RPMI8226 (cell line): ENCODE measurements around the gene RNPS1.
"Not testable (repeated sequence)": the region's sequence is repeated elsewhere in the genome, so short reads cannot be mapped to it uniquely, and the experiment has no call there.

ENCODE experiments used
- DNase-seq: peaks from one replicate; pipeline ENCODE4 v3.0.0-alpha.2; 2015

Gene RNPS1

DNA sequence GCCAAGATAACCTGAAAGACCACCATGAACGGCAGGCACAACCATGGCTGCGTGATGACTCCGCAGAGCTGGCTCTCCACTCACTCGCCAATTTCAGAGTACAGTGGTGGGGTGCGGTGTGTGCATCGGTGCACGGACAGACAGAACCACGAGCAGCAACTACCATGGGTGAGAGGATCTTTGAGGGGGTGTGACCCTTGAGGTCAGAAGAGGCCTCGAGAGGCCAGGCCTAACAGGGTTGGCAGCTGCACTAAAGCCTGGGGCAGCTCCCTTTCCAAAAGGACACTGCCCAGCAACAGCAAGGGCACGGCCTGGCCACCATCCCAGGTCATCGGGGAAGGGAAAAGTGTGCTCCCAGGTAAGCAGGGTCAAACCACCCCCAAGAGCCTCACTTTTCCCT lies 14.6 kb downstream of the RNPS1 start:
- no peak for DNase-seq

DNA sequence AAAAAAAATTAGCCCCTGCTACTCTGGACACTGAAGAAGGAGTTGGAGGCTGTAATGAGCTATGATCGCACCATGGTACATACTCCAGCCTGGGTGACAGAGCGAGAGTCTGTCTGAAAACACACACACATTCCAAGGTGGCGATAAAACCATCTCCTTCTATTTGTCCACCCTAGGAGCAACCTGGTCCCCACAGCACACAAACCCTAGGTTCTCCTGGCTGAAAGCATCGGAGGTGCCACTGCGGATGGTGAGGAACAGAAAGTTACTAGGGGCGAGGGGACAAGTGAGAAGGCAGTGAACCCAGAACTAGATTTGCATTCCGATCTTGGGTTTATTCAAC lies 15.1 kb downstream of the RNPS1 start:
- DNase-seq: no peak

DNA sequence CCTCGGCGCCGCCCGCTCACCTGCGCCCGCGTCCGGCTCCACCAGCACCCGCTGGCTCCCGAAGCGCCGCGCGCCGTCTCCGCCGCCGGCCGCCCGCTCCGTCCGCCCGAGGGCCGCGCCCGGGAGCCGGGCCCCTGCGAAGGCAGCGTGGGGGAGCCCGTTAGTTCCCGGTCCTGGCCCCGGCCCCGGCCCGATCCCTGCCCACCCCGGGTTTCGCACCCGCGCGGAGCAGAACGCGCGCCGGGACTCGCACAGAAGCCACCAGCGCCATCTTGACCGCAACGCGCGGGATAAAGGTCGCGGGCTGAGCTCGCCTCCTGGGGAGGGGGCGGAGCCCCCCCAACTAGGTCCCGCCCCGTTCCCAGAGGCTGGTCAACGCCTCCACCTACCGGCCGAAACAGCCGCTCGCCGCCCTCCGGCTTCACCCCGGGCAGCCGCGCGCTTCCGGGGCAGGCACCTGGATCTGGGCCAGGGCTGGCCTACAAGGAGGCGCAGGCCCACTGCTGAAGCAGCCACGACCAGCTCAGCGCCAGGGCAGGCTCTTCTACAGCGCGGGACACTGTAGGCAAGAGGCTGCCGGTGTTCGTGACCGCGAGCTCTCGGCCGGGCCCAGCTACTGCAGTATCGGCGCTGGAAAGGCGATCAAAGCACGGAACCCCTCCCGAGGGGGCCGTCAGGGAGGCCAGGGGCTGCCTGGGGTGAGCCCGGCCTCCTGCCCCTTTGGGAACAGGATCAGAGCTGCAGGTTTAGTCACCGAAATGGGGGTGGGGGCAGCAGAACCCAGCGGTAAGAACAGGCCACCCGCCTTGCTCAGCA lies 16.4 kb downstream of the RNPS1 start, which contains the start of gene ECI1:
ECI1 (minus strand) TSS at position 292 of the 816 bp plus-strand sequence; CDS start at position 271, 21 bp downstream.
- peak; percentile 100 for DNase-seq

DNA sequence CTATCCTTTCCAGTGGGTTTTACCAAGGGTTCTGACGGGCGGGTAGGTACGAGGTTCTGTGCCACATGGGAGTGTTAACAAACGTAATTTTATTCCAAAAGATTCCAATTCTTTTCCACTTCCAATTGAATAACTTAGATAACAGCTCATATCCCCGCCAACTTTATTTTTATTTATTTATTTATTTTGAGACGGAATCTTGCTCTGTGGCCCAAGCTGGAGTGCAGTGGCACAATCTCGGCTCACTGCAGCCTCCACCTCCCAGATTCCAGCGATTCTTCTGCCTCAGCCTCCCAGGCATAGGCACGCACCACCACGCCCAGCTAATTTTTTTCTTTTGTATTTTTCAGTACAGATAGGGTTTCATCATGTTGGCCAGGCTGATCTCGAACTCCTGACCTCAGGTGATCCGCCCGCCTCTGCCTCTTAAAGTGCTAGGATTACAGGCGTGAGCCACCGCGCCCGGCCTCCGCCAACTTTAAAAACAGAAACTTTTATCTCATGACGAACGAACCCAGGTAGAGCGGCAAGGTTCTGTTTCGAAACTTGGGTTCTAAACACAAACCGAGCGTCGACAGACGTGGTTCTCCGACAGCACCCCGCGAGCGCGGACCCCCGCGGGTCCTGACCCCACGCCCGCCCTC lies 17.2 kb downstream of the RNPS1 start:
- no peak for DNase-seq

DNA sequence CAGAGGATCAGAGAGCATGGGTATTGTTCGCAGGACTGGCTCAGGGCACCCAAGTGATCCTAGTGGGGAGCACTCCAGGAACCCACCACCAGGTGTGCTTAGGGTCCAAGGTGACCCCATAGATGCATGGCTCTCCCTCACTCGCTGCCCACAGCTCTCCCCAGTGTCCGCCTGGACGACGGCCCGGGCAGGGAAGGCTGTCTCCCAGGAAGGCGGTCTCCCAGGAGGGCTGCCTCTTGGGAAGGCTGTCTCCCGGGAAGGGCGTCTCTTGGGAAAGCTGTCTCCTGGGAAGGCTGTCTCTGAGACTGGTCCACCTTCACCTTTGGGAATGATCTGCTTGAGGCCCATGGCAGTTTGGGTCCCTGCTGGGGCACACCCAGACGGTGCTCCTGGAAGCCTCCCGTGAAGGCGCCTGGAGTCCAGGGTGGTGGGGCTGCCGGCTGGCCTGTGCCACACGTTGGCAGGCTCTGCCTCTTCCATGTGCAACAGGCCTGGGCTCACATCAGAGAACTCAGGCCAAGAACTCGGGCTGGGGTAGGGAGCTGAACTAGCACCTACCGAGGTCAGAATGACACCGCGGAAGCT lies 21.5 kb downstream of the RNPS1 start:
- no peak for DNase-seq

DNA sequence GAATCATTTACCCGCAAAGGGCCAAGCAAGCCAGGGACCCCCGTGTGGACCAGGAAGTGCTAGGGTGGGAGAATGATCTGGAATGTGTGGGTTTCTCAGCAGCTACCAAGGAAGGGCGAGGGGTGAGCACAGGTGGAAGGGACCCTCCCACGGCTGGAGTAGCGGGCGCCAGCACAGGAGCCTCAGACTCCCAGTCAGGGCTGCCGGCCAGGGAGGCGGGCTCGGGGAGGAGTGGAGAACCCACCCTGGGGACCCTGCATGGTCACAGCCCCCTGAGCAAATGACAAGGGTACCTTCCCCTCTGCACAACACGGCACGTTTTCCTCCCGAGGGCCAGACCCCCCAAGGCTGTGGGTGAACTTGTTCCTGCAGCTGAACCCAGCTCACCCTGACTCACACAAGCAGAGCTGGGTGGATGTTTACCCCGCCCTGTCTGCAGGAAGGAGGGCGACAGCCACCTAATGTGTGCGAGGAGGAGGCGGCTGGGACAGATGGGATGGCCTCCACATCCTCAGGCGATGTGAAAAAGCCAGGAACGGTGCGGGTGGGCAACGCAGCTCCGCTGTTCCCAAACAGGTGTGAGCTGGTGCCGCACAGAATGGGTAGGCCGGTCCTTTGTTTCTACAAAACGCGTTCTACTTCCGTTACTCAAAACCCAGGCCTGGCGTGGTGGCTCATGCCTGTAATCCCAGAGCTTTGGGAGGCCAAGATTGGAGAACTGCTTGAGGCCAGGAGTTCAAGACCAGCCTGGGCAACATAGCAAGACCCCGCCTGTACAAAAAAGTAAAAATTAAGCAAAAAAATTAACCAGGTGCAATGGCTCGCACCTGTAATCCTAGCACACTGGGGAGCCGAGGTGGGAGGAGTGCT lies 22.8 kb downstream of the RNPS1 start:
- no peak for DNase-seq

DNA sequence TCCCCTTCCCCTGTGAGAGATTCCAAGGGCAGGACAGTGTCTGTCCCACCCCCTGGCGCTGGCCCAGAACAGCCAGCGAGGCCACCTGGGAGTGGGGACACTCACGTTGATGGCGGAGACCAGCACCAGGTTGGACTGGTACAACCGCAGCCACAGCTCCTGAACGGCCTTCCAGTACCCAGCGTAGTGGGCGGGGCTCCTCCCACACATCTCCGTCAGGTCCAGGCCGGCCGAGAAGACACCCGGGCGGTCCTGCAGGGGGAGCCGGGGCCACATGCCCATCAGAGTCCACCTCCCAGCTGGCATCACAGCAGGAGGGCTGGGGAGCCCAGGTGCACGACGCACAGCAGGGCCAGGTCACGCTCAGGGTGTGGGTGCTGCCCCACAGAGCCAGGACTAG lies 23.6 kb downstream of the RNPS1 start:
- DNase-seq: no peak

DNA sequence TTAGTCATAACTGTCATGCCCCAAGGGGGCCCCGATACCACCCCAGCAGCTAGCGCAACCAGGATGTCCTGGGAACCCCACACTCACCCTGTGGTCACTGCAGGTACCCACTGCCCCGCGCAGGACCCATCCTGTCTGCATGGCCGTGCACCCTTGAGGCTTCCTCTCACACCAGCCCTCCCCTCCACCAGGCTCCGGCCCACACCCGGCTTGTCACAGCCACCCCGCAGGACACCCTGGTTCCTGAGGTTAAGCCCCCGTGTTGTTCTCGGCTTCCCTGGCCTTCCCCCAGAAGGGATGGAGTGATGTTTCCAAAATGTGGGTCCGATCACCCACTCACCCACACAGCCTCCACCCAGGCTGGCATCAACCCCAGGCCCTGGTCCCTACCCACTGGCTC lies 24.1 kb downstream of the RNPS1 start:
- no peak for DNase-seq

DNA sequence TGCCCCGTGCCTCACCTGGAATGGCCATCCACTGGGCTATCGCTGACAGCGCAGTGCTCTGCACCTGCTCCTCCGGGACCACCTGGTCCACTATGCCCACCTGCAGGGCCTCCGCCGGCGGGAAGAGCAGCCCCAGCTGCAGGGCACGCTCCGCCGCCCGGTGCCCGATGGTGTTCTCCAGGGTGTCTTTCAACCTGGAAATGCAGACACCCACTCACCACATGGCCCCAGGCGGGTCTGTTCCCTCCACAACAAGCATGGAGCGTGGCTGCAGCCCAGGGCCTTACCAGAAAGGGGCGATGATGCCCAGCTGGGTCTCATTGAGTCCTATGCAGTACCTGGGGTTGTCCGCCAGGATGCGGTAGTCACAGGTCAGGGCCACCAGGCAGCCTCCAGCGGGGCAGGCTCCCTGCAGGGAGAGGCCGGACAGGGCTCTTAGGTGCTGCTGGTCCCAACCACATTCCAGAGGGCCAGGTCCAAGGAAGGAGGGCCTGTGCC lies 24.8 kb downstream of the RNPS1 start:
- DNase-seq: no peak

DNA sequence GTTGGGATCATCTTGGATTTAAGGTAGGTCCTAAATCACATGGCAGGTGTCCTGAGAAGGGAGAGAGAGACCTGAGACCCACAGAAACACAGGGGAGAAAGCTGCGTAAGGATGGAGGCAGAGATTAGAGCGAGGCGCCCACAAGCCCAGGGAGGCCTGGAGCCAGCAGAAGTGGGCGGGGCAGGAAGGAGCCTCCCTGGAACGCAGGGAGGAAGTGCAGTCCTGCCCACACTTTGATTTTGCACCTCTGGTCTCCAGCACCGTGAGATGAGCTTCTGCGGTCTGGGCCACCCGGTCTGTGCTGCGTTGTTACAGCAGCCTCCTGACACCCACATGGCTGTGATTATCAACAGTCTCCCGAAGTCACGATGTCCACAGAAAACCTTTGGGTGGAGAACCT lies 25.3 kb downstream of the RNPS1 start:
- no peak for DNase-seq

DNA sequence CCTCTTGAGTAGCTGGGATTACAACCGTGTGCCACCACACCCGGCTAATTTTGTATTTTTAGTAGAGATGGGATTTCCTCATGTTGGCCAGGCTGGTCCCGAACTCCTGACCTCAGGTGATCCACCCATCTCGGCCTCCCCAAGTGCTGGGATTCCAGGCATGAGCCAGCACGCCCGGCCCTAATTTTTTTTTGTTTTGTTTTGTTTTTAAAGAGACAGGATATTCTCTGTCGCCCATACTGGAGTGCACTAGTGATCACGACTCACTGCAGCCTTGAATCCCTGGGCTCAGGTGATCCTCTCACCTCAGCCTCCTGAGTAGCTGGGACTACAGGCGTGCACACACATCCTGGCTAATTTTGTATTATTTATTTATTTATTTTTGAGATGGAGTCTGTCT lies 27.6 kb downstream of the RNPS1 start:
- DNase-seq: not testable (repeated sequence)

DNA sequence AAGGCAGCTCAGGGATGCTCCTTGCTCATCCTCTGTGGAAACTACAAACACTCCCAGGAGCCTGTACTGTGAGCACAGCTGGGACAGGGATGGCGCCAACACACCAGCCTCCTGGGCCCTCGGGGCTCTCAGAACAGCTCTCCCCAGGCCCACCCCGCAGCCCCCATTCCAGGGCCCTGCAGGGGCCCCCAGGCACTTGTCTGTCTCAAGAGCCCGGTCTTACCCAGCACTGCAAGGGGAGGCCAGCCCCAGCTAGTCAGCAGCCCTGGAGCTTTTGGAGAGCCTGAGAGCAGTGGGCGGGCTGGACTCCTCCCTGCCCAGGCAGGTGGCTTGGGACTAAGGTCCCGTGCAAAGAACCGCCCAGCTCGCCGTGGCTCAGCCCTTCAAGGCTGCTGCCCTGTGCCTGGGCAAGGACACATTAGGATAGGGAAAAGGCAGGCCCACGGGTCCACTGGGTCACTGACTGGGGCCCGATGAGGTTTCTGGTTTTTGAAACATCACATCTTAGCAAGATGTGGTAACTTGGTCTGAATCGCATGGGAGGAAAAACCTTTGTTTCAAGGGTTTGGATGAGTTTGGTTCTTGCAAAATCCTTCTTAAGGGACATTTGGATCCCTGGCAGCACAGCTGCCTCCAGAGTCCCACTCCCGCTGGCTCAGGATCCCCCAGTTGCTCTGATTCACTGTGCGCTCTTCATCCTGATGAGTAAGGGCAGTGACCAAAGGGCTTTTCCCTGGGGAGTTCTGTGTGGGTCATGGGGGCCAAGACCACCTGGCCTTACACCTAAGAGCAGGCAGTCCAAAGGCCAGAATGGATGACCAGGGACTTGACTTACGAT lies 28.9 kb downstream of the RNPS1 start:
- DNase-seq: no peak

DNA sequence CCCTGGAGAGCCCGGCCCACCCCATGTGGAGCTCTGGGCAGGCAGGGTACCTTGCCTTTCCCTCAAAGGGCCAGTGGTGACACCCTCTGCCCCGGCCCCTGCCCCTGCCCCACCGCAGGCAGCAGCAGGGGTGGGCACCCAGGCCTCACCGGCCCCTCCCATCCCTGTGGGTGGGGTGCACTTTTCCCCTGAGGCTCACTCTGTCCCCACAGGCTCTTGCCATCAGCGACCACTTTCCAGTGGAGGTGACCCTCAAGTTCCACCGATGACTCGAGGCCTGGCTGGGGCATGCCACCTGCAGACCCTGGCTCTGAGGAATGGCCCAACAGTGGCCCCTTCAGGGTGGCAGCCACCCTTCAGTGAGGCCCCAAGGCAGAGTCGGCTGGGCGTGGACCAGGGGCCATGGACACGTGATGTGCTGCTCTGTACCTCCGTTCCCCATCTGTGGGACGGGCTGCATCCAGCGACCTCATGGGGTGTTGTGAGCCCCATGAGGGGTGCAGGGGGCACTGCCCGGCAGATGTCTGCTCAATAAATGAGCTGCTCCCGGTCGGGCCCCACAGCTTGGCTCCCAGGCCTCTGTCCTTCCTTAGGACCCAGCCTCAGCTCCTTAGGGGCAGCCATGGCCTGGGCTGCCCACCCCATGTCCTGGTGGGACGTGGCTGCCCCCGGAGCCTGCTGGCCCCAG lies 29.6 kb downstream of the RNPS1 start:
- no peak for DNase-seq

DNA sequence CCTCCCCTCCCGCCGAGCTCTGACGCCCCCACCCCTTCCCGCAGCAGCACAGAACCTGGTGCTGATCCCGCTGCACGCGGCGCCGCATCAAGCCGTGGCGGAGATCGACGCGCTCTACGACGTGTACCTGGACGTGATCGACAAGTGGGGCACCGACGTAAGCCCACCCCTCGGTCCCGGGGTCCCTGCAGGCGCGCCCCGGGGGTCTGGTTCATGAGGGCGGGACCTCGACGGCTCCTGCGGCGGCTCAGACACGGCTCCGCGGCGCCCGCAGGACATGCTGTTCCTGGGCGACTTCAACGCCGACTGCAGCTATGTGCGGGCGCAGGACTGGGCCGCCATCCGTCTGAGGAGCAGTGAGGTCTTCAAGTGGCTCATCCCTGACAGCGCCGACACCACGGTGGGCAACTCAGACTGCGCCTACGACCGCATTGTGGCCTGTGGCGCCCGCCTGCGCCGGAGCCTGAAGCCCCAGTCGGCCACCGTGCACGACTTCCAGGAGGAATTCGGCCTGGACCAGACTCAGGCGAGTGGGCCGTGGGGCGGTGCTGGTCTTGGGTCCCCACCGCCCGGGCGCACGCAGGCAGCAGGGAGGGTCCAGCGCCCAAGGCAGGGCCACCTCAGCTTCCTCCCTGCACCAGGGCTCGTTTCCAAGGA lies 30.3 kb downstream of the RNPS1 start:
- no peak for DNase-seq

DNA sequence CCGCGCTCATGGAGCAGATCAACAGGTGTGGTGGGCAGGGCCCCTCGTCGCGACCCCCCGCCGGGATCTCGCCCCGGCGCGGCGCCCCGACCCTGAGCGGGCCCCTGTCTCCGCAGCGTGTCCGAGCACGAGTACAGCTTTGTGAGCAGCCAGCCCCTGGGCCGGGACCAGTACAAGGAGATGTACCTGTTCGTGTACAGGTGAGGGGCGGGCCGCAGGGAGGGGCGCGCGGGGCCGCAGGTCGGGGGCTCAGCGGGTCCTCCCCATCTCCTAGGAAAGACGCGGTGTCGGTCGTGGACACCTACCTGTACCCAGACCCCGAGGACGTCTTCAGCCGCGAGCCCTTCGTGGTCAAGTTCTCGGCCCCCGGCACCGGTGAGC lies 30.8 kb downstream of the RNPS1 start:
- no peak for DNase-seq

DNA sequence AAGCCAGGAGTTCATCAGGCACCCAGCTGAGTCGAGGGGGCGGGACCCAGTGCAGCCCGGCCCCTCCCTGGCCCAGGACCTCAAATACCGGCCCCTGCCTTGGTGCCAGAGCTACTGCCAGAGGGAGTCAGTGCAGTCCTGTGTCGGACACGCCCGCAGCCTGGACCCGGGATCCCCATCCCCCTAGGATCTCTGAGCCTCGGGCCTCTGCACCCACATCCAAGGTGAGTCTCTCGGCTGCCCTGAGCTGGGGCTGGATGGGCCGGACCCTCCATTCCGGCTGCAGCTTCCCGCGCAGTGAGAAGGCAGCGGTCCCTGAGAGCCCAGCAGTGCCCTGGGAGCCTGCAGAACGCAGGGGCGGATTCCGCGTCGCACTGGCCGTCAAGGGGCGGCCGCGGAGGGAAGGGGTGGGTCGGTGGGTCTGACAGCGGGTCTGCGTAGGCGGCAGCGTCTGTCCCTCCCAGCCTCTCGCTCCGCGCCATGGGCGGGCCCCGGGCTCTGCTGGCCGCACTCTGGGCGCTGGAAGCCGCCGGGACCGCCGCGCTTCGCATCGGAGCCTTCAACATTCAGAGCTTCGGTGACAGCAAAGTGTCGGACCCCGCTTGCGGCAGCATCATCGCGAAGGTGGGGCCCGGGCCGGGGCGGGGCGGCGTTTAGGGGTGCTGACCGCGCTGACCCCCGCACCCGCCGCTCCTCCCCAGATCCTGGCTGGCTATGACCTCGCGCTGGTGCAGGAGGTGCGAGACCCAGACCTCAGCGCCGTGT lies 31.4 kb downstream of the RNPS1 start, which contains the start of gene DNASE1L2:
DNASE1L2 (plus strand) TSS at position 108 of the 765 bp plus-strand sequence; CDS start at position 481, 373 bp downstream.
- no peak for DNase-seq

DNA sequence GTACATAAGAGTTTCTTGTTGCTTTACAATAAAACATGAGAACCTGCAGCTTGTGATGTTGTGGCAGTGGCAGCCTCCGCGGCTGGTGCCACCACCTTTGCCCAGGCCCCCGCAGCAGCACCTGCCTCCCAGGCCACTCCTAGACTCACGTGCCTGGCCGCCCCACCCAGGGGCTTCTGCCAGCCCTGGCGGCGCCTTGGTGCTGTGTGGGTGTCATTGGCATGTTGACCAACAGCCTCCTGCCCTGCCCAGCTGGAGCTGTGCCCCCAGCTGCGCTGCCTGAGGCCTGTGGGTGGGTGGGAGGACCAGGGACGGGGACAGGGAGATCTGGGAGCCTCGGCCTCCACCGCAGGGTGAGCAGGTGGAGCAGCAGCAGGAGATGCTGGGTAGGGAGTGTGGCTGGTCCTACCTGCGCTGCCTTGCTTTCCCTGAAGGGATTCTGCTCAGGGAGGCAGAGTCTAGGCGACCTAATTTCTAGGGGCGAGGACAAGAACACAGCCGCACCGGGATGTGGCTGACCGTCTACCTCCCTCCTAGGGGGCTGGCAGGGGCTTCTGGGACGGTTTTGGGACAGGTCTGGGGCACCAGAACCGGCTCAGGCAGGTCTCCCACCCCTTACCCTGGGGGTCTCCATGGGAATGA lies 32.1 kb downstream of the RNPS1 start:
- DNase-seq: no peak

DNA sequence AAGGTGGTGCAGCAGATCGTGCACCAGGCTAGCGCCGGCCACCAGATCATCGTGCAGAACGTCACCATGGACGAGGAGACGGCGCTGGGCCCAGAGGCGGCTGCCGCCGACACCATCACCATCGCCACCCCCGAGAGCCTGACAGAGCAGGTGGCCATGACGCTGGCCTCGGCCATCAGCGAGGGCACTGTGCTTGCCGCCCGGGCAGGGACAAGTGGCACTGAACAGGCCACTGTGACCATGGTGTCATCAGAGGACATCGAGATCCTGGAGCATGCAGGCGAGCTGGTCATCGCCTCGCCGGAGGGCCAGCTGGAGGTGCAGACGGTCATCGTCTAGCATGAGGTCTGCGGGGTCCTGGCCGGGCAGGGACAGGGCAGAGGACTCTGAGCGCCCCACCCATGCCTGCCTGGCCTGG lies 32.7 kb downstream of the RNPS1 start:
- no peak for DNase-seq

DNA sequence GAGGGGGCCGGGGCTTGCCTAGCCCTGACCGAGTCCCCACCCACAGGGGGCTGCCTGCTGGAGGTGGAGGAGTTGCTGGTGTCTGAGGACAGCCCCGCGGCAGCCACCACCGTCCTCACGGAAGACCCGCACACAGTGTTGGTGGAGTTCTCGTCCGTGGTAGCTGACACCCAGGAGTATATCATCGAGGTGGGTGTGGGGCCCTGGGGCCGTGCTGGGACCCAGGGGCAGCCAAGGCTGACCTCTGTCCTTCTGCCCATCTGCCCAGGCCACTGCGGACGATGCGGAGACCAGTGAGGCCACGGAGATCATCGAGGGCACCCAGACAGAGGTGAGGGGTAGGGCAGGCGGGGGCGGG lies 33.1 kb downstream of the RNPS1 start:
- no peak for DNase-seq
